ENCODE results near the gene PCBP4.
"Not testable (repeated sequence)": the region's sequence is repeated elsewhere in the genome, so short reads cannot be mapped to it uniquely, and the experiment has no call there.

Gene PCBP4

DNA sequence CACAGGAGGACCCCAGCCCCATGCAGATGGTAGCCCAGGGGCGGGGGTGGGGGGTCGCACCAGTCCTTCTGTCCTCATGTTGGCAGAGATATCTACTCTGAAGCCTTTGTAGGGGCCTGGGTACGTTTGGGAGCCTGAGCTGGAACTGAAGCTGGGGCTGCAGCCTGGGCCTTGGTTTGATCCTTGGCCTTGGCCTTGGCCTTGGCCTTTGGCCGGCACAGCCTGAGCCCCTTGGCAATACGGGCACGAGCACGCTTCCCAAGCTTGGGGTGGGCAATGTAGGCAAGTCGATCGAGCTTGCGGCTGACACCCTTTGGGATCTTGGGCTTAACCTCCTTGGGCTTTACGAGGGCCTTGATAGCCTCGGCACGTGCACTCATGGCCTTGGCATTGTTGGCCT lies 26.4 kb upstream of the PCBP4 start:
- DNase-seq, result not testable (repeated sequence)

DNA sequence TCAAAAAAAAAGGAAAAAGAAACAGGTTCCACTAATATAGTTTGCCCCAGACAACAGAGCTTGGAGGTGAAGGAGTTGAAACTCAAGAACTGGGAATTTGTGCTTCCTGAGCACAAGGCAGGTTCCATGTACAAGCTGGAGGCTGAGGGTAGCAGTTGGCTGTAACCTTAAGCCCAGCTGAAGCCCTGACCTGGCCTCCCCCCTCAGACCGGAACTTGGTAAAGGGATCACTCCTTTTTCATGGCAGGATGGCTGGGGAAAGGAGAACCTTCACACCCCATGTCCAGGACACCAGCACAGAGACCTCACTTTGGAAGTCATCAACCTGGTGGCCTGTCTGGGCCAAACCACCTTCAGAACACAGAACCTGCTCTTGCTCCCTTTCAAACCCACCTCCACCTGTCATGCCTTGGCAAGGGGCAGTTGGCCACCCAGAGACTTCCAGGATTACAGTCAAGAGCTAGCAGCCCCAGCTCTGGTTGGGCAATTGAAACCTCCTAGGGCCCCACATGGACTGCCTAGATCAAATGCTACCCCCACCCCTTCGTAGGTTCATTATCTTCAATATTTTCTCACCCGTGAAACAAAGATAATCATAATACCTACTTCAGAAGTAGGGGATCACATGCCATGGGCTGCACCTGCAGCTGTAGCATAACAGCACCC lies 24.9 kb upstream of the PCBP4 start:
- DNase-seq, result no peak

DNA sequence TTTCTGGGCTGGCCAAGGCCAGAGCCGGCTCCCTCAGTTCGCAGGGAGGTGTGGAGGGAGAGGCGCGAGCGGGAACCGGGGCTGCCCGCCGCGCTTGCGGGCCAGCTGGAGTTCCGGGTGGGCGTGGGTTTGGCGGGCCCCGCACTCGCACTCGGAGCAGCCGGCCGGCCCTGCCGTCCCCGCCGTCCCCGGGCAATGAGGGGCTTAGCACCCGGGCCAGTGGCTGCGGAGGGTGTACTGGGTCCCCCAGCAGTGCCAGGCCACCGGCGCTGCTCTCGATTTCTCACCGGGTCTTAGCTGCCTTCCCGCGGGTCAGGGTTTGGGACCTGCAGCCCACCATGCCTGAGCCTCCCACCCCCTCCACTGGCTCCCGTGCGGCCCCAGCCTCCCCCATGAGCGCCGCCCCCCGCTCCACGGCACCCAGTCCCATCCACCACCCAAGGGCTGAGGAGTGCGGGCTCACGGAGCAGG lies 23.3 kb upstream of the PCBP4 start:
- DNase-seq, result not testable (repeated sequence)

DNA sequence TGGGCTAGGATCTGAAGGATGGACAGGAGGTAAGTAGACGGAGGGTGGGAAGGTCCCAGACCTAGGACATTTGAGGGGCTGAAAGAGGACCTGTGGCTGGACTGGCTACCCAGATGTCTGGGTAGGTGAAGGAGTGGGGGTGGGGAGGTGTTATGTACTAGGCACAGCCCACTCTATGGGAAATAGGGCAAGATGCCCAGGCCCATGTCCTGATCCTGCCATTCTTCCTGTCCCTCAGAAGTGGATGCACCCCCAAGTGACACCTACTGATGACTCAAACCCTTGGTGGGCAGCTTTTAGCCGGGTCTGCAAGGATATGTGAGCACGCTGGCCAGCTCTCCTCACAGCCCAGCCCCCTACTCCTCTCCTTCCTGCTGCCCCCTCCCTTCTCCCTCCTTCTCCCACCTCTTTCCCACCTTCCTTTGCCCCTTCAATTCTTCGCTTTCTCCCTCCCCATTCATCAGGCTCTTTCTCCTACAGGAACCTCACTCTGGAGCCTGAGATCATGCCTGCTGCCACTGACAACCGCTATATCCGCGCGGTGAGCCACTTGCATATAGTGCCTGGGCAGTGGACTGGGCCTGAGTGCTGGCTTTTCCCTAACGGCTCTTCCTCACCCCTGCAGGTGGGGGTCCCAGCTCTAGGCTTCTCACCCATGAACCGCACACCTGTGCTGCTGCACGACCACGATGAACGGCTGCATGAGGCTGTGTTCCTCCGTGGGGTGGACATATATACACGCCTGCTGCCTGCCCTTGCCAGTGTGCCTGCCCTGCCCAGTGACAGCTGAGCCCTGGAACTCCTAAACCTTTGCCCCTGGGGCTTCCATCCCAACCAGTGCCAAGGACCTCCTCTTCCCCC lies 21.3 kb upstream of the PCBP4 start:
- no peak for DNase-seq

DNA sequence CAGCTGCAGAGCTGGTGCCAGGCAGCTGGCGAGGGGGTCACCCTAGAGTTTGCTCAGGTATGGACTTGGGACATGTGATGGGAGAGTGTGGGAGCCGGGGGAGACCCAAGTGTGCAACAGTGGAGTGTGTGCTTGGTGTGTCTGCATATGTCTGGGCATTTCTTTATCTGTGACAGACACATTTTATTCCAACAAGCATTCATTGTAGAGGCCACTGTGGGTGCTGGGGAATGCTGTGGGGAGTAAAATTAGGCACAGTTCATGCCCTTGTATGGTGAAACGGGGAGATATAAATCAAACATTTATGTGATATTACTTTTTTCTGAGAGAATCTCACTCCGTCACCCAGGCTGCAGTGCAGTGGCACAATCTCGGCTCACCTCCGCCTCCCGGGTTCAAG lies 20.3 kb upstream of the PCBP4 start:
- no peak for DNase-seq

DNA sequence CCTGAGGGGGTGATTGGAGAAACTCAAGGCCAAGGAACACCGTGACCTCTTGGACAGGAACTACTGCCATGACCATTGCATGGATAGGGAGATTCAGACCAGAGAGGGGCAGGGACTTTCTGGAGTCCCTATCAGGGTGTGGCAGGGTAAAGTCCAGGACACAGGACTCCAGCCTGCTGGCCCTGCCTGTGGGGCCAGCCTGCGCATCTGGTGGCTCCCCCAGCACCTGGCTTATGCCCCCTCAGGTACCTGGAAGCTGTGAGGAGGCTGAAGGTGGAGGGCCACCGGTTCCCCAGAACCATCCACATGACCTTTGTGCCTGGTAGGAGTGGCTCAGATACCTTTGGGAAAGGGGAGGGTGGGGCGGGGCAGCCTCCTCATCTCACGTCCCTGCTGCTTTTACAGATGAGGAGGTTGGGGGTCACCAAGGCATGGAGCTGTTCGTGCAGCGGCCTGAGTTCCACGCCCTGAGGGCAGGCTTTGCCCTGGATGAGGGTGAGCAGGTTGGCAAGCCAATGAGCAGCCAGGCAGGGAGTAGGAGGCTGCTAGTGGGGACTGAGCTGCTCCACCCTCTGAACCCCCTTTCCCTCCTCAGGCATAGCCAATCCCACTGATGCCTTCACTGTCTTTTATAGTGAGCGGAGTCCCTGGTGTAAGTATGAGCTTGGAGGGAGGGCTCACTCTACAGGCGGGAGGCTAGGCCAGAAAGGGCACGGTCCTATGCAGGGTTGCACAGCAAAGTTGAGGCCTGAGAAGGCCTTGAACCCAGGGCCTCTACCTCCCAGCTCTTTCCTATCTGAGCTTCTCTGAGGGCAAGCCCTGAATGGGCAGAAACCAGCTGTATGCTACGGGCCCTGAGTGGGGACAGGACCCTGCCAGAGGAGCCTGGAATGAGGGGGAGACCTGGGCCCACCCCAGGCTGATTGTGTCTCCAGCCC lies 19.0 kb upstream of the PCBP4 start:
- no peak for DNase-seq

DNA sequence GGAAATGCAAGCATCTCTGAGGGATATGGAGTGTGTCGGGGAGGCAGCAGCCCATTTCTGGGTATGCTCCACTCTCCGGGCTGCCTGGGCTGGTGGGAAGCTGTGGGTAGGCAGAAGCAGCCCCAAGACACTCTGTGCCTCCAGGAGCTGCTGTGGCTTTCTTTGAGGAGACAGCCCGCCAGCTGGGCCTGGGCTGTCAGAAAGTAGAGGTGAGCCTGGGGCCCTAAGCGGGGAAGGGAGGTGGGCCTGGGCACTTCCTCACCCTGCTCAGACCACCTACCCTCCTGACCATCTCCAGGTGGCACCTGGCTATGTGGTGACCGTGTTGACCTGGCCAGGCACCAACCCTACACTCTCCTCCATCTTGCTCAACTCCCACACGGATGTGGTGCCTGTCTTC lies 17.8 kb upstream of the PCBP4 start:
- DNase-seq, result no peak

DNA sequence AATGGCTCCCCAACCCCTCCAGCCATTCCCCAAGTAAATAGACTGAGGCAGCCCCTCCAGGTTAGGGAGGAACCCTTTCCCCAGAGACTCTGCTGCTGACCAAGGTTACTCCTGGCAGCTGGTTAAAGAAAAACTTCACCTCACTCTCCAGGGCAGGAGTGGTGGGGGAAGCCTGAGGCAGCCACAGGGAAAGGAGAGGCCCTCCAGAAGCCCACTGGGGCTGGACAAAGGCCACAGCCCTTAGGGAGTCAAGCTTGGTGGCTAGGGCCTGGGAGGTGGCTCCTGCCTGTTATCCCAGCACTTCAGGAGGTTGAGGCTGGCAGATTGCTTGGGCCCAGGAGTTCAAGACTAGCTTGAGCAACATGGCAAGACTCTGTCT lies 17.0 kb upstream of the PCBP4 start:
- DNase-seq, result no peak

DNA sequence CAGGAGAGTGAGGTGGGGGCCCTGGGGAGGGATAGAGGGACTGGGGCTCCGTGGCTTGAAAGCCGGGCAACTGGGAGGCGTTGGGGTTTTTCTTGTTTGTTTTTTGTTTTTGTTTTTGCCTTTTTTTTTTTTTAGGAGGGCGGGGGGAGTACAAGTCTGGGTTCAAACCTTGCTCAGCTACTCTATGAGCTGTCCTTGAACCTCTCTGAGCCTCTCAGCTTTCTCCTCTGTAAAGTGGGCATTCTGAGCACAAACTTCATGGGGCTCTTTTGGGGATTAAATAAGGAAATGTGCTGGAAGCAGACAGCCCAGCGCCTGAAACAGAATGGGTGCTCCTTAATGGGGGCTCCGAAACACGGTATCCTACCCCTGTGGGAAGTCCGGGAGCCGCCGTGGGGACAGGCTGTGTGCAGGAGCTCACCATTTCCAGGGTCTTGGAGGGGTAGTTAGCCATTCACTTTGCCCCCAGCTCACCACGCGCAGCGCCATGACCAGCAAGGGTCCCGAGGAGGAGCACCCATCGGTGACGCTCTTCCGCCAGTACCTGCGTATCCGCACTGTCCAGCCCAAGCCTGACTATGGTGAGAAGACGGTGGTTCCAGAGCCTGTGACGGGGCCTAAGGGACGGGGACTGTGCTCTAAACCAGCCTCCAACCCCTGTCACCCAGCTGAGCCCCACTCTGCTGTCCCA lies 16.5 kb upstream of the PCBP4 start:
- no peak for DNase-seq

DNA sequence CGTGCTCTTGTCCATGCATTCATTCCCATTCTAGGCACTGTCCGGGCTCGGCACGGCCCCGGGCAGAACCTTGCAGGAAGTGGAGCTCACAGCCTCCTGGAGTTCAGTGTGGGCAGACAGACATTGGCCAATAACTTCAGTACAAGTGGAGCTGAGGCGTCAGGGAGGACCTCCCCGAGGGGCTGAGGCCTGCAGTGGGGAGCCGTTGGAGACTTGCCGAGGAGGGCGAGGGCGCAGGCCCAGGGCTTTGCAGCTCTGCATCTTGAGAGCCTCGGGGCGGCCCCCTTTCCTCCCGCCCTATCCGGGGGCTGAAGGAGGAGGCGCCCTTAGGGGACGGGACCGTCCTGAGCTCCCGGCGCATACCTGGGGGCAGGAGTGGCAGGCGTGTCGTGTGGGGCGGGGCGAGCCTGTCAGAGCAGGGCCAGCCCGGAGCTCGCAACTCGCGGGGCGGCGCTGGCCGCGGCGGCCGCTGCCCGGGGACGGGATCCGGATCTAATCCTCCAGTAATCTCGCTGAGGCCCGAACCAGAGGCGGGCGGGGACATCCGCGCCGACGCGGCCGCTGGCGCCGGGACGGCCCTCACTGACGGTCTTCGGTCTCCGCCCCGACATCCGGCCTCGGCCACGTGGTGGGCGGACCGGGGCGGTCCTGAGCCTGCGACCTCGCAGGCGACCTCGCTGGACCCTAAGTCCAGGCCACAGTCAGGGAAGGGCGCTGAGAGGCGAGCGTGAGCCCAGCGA lies 15.8 kb upstream of the PCBP4 start, which contains the start of gene ACY1:
Gene ACY1 (plus strand): TSS at position 698 of the 740 bp plus-strand sequence. CDS start 530 bp downstream, outside the sequence.
- DNase-seq, result peak; percentile 76

DNA sequence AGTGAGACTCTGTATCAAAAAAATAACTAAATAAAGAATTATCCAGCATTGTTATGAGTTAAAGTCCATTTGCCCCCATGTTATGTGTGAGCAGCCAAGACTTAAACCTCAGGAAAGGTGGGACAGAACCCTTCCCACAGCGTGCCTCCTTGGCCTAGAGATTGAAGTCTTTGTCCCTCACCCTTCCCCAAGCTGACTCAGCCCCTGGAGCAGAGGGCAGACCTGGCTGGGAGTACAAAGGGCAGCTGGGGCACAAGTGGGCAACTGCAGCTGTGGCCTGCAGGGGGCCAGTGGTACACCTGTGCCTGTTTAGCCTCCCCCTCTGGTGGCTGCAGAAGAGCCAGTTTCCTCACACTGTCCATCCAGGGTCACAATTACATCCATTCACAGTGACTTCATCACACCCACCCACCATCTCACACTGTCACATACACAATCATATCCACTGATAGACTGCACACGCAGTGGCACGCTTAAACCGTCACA lies 15.1 kb upstream of the PCBP4 start:
- peak; percentile 28 for DNase-seq

DNA sequence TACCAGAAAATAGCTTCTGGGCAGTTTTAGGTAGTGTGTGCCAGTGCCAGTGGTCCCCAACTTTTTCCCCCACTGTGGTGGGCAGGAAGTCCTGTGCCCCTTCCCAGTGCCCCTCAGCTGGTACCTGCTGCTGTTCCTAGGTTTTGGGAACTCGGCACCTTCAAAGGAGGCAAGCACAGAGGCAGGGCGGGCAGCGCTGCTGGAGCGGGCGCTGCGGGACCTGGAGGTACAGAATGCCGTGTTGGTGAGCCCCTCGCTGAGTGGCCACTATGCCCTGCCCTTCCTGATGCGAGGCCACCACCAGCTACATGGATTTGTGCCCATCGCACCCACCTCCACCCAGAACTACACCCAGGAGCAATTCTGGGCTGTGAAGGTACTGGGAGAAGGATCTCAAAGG lies 13.0 kb upstream of the PCBP4 start:
- DNase-seq, result no peak

DNA sequence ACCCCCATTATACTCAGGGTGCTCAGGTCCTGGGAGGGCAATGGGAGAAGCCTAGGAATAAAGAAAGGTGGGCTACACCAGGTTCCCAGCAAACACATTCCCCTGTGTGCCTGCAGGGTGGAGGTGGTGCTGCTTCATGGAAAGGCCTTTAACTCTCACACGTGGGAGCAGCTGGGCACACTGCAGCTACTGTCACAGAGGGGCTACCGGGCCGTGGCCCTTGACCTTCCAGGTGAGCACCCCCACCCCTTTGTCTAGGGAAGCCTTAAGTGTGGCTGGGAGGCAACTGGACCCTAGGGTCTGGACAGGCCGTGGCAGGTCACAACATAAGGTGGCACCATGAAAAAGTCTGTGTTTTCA lies 10.9 kb upstream of the PCBP4 start:
- no peak for DNase-seq

DNA sequence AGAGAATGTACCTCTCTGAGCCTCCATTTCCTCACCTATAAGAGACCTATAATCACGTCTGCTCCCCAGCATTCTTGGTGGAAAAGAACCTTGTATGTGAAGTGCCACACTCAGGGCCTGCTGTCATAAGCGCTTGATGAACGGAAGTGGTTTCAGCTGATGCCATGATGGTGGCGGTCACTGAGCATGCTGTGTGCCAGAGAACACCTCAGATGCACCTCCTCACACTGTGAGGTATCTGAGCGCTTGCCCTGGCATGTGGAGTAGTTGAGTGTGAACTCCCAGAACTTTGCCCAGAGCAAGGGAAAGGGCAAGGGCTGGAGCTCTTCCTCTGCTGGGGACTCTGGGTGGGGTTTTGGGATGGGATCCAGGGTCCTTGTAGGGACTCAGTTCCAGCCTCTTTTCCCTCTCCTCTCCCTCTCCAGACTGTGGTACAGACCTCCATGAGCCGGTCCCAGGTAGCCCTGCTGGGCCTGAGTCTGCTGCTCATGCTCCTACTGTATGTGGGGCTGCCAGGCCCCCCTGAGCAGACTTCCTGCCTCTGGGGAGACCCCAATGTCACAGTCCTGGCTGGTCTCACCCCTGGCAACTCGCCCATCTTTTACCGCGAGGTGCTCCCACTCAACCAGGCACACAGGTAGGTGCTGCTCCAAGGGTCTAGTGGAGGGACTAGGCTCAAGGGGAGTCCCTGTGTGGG lies 10.3 kb upstream of the PCBP4 start:
- peak; percentile 46 for DNase-seq

DNA sequence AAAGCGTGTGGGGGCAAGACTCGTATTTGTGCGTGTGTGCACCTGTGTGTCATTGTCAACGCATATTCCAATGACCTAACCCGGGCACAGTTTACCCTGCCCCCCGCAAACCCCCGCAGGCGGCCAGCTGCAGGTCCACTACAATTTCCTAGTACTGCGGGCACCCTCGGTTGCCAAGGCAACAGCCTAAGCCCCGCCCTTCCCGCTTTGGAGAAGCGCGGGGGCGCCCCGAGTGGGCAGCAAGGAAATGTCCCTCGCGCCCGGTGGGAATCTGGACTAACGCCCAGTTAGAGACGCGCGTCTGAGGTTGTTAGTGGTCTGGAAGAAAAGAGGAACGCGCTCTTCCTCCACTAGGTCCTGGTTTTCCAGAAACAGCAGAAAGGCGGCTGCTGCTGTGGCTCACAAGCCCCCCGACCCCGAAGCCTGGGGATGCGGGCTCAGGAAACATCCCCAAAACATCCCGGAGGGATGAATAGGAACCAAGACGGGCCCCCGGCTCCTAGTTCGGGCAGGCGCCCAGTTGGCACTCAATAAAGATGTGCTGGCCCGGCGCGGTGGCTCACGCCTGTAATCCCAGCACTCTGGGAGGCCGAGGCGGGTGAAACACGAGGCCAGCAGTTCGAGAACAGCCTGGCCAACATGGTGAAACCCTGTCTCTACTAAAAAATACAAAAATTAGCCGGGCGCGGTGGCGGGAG lies 8.7 kb upstream of the PCBP4 start:
- DNase-seq, result peak; percentile 49

DNA sequence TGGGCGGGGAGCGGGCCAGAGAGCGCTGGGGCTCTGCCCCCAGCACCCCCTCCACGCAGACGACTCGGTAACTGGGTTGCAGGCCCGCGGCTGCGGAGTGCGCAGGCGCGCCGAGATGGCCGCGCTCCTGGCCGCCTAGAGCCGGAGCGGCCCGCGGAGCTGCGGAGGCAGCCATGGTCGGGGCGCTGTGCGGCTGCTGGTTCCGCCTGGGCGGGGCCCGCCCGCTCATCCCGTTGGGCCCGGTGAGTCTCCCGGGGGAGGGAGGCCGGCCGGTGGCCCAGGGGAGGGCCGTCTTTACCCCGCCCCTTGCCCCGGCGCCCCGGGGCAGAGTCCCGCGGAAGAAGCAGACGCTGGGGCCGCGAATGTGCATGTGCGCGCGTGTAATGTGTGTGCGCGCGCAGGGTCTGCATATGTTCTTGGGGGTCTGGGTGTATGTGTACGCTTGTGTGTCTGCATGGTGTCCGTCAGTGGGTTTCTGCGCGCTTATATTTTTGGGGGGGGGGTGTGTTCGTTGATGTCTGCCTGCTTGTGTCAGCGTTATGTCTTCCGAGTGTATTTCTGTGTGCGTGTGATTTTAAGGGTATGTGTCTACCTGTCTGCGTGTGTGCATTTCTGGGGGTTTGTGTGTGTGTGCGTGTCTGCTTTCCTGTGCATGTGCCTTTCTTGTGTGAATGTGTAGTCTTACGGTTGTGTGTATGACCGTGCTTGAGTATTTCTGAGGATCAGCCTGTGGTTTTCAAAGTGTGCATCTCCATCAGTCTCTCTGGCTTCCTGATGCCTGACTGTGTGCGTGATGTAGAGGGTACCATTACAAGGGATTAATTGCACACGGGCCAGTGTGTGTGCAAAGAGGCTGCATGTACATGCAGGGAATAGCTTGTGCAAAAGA lies 8.0 kb upstream of the PCBP4 start, which contains the start of gene ABHD14A:
Gene ABHD14A (plus strand): TSS at position 102 of the 889 bp plus-strand sequence. CDS start 72 bp downstream, at position 174.
- DNase-seq, result peak; percentile 80

DNA sequence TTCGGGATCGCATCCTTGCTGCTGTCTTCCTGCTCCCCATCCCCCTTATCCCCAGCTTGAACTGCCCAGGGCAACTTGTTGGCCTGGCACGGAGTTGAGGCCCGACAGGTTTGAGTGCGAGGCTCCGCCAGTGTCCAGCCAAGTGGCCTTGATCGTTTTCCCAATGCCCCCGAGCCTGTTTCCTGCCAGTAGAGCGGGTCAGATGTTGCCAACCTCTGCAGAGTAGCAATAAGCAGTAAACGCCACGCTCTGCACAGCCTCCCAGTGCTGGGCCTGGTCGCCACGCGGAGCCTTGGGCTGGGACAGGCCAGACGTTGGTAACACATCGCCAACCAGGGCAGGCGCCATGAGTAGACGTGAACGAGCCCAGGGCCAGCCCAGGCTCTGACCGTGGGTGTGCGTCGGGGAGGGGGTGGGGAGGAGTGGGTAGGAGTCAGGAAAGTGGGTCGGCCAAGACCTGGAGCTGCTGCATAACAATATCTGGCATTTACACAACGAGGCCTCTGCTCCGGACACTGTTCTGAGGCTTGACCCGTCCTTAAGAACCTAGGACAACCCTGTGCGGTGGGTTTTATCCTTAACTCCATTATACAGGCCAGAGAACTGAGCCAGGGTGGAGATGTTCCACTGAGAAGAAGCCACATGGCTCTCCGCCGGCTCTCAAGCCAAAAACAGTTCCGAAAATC lies 7.2 kb upstream of the PCBP4 start:
- DNase-seq, result peak; percentile 24

DNA sequence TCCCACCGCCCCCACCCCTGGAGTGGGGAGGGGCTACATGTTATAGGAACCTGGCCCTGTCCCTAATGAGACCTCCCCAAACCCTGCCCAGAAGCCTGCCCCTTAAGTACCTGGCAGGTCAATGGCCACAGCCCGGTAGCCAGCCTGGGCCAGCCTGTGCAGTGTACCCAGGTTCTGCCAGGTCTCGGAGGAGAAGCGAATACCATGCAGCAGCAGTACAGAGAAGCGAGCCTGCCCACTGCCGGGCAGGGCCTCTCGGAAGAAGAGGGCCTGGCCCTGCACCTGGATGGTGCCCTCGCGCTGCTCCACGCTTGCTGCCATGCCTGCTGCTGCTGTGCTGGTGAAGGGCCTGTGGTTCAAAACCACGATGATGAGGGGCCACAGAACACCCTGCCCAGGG lies 4.1 kb upstream of the PCBP4 start:
- no peak for DNase-seq
